ENCODE results near the gene RAB11FIP4.

RAB11FIP4 gene

GRCh38 chr17:31387438-31387837, 4.0 kb upstream of the RAB11FIP4 start:
- no peak for DNase-seq

GRCh38 chr17:31388351-31388750, 3.1 kb upstream of the RAB11FIP4 start:
- DNase-seq, result no peak

DNA sequence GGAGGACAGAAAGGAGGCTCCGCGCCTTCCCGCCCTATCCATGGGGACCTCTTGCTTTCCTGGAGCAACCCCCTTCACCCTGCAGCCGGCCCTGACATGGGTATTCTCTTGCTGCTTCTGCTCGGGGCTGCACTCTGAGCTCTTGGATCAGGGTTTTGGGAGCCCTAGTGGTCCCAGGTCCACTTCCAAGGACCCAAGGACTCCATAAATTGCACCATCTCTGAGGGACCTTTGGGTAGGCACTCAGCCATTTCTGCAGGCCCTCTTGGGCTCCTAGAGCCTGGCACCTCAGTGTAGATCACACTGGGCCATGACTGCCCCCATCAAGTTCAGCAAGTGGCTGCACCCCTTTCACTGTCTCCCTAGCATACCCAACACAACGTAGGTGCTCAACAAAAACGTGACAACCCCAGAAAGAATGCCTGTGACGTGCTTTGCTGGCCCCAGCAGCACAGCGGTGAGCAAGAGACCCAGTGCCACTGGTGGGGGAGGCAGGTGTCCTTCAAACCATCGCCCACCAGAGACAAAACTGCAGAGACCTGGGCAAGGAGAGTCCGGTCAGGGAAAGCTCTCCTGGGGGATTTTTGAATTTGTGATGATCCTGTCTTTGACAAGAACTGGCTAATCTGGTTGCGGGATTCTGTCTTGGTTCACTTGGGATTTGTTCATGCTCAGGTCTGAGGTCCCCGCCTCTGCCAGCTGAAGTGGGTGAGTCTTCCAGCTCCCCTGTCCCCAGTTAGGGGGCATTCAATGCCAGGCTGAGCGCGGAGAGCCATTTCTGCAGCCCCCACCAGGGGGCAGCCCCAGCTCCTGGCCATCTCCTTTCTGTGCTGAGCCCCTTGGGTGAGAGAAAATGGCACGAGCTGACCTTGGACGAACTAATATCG, 2.5 kb upstream of the RAB11FIP4 start:
- DNase-seq, result no peak

- no peak for DNase-seq
Measured at GRCh38 chr17:31389657-31390381, 1.7 kb upstream of the RAB11FIP4 start.

DNA sequence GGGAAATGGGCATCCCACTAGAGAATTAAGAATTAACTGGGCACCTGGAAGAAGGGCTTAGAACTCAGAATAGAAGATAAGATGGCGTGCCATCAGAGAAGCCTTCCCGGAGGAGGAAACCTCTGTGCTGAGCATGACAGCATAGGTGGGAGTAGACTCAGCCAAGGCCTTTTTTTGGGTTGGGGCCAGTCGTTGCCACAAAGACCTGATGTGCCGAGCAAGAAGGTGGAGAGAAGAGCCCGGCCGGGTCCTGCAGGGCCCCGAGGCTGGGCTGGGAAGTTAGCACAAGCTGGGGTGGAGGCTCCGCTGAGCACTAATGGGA, 1.1 kb upstream of the RAB11FIP4 start:
- no peak for DNase-seq

- no peak for DNase-seq
Measured at GRCh38 chr17:31390748-31391495, 553 bp upstream of the RAB11FIP4 start.

GRCh38 chr17:31392002-31392855, 754 bp downstream of the RAB11FIP4 start:
- DNase-seq, result peak; percentile 22

DNA sequence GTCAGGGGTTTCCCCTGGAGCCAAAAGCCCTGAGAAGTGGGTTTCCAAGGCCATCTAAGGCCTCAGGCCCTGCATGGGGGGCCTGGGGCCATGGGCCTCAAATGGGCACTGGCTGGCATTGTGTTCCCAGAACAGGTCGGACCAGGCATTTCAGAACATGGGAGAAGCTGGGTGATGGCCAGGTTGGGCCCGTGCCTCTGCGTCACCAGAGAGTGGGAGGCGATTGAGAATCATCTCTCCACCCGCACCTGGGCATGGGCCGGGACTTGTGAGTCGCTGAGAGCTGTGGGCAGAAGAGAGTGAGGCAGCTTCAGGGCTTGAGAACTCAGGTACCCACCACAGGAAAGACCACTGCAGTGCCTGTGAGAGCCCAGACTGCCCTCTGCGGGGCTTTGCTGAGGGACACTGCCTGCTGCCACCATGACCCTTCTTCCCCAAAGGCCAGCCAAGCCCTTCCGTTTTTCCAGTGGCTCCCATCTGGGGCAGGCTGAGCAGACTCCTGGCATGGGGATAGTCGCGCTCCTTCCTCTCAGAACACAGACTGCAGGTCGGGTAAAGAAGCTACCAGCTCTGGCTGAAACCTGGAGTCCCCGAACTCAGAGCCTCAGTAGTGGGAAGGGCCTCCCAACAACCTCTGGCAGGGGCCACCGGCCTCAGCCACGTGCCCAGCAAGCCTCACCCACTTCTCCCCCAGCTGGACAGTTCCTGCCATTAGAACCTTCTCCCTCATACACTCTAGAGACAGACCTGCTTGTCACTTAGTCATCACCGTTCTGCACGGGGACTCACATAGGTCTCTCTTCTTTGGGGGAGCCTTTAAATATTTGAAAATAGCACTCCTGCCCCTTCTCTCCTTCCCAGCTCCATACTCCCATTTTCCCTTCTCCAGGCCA, 1.6 kb downstream of the RAB11FIP4 start:
- DNase-seq, result no peak

- DNase-seq, result no peak
Measured at GRCh38 chr17:31393749-31394146, 2.3 kb downstream of the RAB11FIP4 start.

GRCh38 chr17:31394544-31394943, 3.1 kb downstream of the RAB11FIP4 start:
- DNase-seq, result no peak

GRCh38 chr17:31397256-31397939, 5.9 kb downstream of the RAB11FIP4 start:
- DNase-seq, result no peak

GRCh38 chr17:31398381-31399311, 7.2 kb downstream of the RAB11FIP4 start:
- DNase-seq, result no peak

GRCh38 chr17:31400481-31400950, 9.0 kb downstream of the RAB11FIP4 start:
- DNase-seq, result no peak

DNA sequence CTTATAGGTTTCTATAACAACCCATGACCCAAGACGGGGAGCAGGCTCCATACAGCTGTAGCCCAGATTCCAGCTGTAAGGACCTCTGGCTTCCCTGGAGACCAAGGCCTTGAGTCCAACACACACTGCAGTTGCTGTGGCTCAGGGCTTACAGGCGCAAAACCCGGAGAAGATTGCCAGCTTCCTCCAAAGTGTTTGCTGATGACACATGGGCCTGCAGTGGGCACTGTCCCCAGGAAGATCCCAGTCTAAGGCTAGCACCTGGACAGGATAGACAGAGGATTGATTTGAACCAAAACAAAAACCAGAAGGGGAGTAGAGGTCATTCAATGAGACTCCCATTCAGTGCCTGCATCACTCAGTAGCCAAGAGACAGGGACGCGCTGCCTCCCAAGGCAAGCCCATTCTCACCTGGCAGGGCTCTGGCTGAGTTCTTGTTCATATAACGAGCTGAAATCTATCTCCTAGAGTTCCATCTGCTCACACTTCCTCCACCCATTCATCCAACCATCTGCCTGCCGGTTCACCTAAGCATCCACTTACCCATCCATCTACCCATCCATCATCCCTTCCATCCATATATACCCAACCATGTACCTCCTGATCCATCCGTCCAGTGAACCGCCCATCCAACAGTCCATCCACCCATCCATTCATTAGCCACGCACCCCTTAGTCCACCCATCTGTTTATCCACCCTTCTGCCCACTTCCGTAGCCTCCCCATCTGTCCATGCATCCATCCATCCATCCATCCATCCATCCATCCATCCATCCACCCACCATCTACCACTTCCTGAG, 10.2 kb downstream of the RAB11FIP4 start:
- no peak for DNase-seq

- DNase-seq, result no peak
Measured at GRCh38 chr17:31404028-31404949, 12.8 kb downstream of the RAB11FIP4 start.

DNA sequence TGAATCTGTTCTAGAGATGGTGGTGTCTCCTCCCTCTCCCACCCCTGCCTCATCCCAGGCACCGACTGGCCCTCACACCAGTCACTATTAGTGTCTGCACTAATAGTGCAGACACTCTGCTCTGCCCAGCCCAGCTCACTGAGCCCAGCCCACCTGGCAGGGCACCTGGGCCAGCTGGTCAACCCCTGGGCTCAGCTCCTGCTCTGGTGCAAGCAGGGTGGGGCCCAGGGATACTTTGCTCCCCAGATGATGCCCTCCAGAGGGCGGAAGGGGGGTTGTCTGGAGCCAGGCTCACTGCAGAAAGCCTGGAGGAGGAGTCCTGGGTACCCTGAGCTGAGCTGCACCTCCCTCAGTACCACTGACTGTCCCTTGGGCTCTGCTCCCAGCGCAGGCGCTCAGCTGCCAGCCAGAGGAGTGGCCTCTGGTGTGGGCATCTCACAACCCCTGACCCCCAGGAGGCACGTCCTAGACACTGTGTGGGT, 14.5 kb downstream of the RAB11FIP4 start:
- DNase-seq, result no peak

- DNase-seq, result no peak
Measured at GRCh38 chr17:31408586-31408985, 17.1 kb downstream of the RAB11FIP4 start.

Data from DMS79 (cell line).